GM13976 (cell line): ENCODE data around the gene AUTS2.

ENCODE experiments used
- DNase-seq: peaks from one replicate; pipeline ENCODE4 v3.0.0; 2012; ENCODE audit warnings: low spot score
- in situ Hi-C: fragments of 300-500 bp; cut with MboI; formaldehyde crosslinking; loops from one replicate; pipeline ENCODE4 v1.12.0; 2022; ENCODE audit warnings: low sequenced_read_pairs, mixed read lengths, inconsistent platforms; ENCODE audit not compliant: unreplicated experiment
- TF ChIP-seq, protein P1 (sequence below): IDR thresholded peaks from 2 replicates; pipeline ENCODE4 v1.5.1; 2012; ENCODE audit warnings: borderline replicate concordance, mild to moderate bottlenecking; ENCODE audit not compliant: insufficient read depth; ENCODE audit errors: extremely low read depth, missing control alignments, control extremely low read depth

The AUTS2 gene

DNA sequence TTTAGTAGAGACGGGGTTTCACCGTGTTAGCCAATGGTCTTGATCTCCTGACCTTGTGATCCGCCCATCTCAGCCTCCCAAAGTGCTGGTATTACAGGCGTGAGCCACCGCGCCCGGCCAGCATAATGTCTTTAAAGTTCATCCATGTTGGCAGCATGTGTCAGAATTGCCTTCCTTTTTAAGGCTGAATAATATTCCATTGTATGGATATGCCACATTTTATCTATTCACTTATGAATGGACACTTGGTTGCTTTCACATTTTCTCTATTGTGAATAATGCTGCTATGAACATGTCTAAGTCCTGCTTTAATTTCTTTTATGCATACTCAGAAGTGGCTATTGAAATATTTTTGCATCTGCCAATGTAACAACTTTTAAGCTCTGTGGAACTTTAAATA lies 779.7 kb downstream of the AUTS2 start:
- DNase-seq: no peak
- TF ChIP-seq, protein P1, sequence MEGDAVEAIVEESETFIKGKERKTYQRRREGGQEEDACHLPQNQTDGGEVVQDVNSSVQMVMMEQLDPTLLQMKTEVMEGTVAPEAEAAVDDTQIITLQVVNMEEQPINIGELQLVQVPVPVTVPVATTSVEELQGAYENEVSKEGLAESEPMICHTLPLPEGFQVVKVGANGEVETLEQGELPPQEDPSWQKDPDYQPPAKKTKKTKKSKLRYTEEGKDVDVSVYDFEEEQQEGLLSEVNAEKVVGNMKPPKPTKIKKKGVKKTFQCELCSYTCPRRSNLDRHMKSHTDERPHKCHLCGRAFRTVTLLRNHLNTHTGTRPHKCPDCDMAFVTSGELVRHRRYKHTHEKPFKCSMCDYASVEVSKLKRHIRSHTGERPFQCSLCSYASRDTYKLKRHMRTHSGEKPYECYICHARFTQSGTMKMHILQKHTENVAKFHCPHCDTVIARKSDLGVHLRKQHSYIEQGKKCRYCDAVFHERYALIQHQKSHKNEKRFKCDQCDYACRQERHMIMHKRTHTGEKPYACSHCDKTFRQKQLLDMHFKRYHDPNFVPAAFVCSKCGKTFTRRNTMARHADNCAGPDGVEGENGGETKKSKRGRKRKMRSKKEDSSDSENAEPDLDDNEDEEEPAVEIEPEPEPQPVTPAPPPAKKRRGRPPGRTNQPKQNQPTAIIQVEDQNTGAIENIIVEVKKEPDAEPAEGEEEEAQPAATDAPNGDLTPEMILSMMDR: no peak
- in situ Hi-C loops: no loop called here

DNA sequence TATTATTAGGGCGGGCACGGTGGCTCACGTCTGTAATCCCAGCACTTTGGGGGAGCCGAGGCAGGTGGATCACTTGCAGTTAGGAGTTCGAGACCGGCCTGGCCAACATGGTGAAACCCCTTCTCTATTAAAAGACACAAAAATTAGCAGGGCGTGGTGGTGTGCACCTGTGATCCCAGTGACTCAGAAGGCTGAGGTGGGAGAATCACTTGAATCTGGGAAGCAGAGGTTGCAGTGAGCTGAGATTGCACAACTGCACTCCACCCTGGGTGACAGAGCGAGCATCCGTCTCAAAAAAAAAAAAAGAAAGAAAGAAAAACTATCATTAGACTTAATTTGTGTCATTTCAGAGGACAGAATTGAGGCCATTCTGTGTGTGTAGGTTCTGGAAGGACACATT lies 780.9 kb downstream of the AUTS2 start:
- TF ChIP-seq, protein P1: no peak
- in situ Hi-C loops: no loop called here
- DNase-seq: no peak

DNA sequence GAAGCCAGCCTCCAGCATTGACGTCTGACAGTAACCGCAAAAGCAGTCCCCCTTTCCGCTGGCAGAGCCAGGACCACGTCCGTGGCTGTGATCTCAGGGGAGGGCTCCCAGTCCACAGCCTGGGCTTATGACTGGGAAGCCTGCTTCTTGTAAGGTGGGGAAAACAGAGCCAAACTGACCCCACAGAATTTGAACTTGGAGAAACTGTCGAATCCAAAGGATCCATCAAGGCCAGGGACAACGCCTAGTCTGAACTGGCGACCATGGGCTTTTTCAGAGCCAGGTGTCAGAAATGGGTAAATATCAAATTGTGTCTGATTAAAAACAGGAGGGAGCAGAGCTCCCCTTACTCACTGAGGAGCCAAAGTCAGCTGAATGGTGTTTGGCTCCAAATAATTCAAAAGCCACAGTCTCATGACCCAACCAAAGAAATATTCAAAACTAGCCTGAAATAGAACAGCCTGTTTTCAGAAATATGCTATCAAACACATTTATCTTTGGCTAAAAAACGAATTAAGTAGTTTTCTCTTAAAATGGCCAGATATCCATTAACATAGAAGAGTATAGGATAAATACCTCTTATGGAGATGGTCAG lies 782.2 kb downstream of the AUTS2 start:
- in situ Hi-C loops: no loop called here
- DNase-seq: no peak
- TF ChIP-seq, protein P1: no peak

DNA sequence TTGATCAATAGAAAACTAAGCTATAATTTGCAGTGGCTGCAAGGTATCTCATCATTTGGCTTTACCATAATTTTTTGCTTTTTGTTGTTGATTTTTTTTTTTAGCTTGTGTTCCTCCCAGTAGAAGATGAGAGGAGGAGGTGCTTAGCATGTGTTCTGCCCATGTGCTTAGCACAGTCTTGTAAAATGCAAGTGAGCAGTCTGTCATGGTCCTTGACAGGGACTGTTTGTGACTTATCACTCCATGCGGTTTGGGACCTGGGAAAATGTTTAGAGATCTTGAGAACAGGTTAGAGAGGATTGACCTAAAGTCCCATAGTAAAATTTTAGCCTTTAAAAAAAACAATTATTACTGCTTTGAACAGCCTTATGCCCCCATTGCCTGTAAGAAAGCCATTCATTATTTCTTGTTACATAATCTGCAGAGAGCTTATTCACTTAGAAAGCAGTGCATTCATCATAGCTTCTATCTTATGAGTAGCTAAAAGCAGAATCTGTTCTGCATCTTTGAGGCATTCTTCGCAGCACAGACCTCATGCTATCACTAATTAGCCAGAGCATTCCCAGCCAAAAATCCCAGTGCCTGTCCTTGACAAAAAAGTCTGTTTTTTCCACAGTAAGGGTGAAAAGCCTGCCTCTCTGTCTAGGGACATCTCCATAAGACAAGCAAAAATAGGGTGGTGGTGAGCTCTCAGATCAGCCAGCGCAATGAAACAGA lies 784.9 kb downstream of the AUTS2 start:
- no peak for DNase-seq
- TF ChIP-seq, protein P1: no peak
- in situ Hi-C loops: no loop called here

DNA sequence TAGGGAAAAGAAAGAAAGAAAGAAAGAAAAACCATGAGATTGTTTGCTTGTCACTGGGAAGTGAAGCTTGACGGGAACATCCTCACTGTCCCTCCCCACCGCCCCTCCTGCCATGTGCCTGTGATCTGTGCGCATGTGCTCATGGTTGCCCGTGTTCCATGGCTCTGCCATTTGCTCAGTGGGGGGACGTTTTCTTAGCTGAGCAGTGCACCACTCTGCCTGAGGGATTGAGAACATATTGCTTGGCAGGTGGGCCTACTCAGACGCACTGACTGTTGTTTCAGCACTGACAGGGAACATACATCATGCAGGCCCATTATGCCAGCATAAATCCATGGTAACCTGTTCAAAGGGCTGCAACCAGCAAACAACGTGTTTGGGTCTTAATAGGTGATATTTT lies 785.7 kb downstream of the AUTS2 start:
- DNase-seq: no peak
- TF ChIP-seq, protein P1: no peak
- in situ Hi-C loops: no loop called here

DNA sequence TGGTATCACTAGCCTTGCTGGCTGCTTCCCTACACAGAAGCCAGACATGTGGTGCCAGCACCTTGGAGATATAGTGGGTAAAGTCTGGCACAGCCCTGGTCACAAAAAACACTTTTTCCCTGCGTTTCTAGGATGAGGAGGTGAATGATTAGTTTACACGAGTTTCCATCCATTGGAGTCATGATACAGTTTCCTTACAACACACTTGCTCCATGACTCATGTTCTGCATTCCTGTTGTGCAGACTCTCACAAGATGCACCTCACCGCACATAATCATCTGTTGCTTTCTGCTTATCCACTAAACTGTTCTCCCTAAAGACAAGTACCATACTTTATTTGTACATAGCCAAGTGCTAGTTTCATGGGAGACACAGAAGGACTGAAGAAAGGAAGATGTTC lies 786.6 kb downstream of the AUTS2 start:
- no peak for DNase-seq
- TF ChIP-seq, protein P1: no peak
- in situ Hi-C loops: no loop called here
